ENCODE data around the gene FNDC1. TPM values are rescaled to one million over a fixed set of nuclear protein-coding genes. Genes with fewer than 3 reads are reported as not detected.
A peak's percentile ranks its signal among the peaks of the same experiment; 100 is the strongest.
"Not testable (repeated sequence)": the region's sequence is repeated elsewhere in the genome, so short reads cannot be mapped to it uniquely, and the experiment has no call there.

FNDC1 gene
- 10 to 100 TPM in 1 of 3 donors, 1 to 10 TPM in 2; 6.4 to 11.0 (median 8.8) TPM for polyA plus RNA-seq (ENCODE audit: insufficient read length in 3 of 3)
- long read RNA-seq, donor 1 = 0 reads
- long read RNA-seq, donor 2 = 0 reads
- long read RNA-seq, donor 3 = 0 reads
- long read RNA-seq, donor 4, partial matches to known transcripts = 5 of 5 reads
- long read RNA-seq, donor 4, other reads (novel, unspliced or antisense) = 0 of 5 reads
- long read RNA-seq, donor 5 = 0 reads
- long read RNA-seq, donor 6 = 0 reads
- long read RNA-seq, donor 7, partial matches to known transcripts = 6 of 6 reads
- long read RNA-seq, donor 7, other reads (novel, unspliced or antisense) = 0 of 6 reads
- long read RNA-seq, donor 8 = 0 reads
- long read RNA-seq, donor 9 = 0 reads
- long read RNA-seq, donor 10 = 0 reads
- long read RNA-seq, donor 11 = 0 reads
- long read RNA-seq, donor 12 = 0 reads
- long read RNA-seq, donor 13 = 0 reads
- long read RNA-seq, donor 14 = 0 reads
- long read RNA-seq, donor 15 = 0 reads
- long read RNA-seq, donor 16, partial matches to known transcripts = 8 of 8 reads
- long read RNA-seq, donor 16, other reads (novel, unspliced or antisense) = 0 of 8 reads

DNA sequence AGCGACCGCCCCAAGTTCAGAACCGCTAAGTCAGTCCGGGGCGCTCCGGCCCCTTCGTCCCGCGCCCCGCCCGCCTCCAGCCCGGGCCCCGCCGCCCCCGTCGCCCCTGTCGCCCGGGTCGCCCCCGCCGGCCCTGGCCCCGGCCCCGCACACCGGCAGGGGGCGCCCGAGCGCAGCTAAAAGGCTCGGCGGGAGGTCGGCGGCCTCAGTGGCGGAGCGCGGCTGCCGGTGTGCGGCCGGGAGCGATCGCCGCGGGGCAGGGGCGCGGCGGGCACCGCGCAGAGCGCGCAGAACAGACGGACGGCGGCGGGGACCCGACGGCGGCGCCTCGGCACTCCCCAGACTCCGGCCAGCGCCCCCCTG lies at the start of gene FNDC1:
Gene FNDC1, plus strand, starts transcription at position 208 of the 363 bp plus-strand sequence. CDS start 197 bp downstream, outside the sequence.
- peak in 2 of 11 donors; percentile 29 to 62 for DNase-seq (ENCODE audit: extremely low read depth in 1 of 11, low read depth in 9 of 11, low spot score in 4 of 11)

DNA sequence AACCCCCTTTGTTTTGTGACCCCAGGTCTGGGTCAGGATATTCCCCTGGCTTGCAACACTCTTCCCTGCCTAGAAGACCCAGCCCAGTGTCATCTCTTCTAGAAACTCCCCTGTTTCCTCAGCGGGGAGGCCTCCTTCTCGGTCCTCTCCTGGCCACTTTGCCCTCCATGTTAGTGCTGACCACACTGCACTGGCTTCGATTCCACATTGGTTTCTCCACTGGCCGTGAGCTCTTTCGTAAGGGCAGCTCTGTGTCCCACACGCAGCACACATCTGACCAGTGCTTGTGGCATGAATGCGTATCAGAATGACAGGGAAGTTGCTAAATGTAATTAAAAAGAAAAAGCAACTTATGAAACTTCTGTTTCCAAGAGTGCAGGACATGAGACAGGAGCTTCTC lies 49.4 kb upstream of the FNDC1 start:
- DNase-seq (ENCODE audit: extremely low read depth in 1 of 11, low read depth in 9 of 11, low spot score in 4 of 11) = no peak

GRCh38 chr6:159121486-159121885 lies 47.7 kb upstream of the FNDC1 start:
- DNase-seq (ENCODE audit: extremely low read depth in 1 of 11, low read depth in 9 of 11, low spot score in 4 of 11) = no peak

DNA sequence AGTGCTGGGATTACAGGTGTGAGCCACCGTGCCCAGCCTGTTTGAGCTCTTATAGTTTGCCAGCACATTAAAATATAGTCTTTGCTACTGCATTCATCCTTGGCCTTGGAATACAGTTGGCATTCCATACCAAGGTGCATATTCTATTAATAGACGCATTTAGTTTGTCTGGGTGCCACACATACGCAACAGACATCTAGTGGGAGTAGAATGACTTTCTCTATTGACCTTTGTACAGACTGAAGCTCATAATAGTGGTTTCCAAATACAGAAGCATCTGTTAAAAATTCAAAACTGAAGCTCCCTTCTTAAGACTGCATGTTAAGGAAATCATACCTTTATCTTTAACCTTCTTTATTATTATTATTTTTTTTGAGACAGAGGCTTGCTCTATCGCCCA lies 46.7 kb upstream of the FNDC1 start:
- no peak for DNase-seq (ENCODE audit: extremely low read depth in 1 of 11, low read depth in 9 of 11, low spot score in 4 of 11)

DNA sequence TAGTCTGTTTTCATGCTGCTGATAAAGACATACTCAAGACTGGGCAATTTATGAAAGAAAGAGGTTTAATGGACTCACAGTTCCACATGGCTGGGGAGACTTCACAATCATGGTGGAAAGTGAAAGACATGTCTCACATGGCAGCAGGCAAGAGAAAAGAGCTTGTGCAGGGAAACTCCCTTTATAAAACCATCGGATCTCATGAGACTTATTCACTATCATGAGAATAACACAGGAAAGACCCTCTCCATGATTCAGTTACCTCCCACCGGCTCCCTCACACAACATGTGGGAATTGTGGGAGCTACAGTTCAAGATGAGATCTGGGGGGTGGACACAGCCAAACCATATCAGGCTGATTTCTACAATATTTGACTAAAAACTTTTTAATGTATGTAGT lies 45.4 kb upstream of the FNDC1 start:
- not testable (repeated sequence) for DNase-seq (ENCODE audit: extremely low read depth in 1 of 11, low read depth in 9 of 11, low spot score in 4 of 11)

- DNase-seq (ENCODE audit: extremely low read depth in 1 of 11, low read depth in 9 of 11, low spot score in 4 of 11) = no peak
Measured at GRCh38 chr6:159125014-159125609, 44.1 kb upstream of the FNDC1 start.

DNA sequence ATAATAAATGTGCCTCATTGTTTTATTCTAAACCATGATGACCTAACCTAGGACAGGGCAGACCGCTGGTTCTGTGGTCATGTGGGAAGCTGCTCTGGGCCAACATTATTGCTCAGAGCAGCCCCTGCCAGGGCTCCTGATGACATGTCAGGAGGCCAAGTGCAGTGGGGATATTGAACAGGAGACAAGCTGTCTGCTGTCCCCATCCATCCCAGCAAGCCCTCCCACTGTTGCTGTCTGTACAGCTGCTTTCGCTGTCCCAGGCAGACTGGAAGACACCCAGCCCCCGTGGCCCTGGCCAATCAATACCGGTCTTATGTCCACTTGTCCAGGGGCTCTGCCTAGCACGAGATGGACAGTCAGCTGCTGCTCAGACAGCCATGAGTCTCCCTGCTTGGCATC lies 43.2 kb upstream of the FNDC1 start:
- DNase-seq (ENCODE audit: extremely low read depth in 1 of 11, low read depth in 9 of 11, low spot score in 4 of 11) = no peak

GRCh38 chr6:159126590-159126989 lies 42.6 kb upstream of the FNDC1 start:
- no peak for DNase-seq (ENCODE audit: extremely low read depth in 1 of 11, low read depth in 9 of 11, low spot score in 4 of 11)

DNA sequence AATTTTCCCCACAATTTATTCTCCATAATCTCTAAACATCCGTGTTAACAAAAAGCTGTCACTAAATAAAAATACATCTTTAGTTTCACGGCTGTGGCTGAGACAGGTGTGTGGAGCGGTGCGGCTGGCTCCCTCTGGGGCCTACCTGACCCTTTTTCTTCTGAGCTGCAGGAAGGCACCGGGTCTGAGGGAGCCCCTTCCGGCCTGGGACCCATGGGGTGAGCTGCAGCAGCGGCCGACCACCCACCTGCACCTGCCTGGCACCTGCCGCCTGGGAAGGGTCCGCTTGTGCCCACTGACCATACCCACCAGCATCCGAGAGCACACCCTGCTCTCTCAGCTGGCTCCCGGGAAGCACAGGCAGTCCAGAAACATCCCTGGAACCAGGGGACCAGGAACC lies 41.5 kb upstream of the FNDC1 start:
- DNase-seq (ENCODE audit: extremely low read depth in 1 of 11, low read depth in 9 of 11, low spot score in 4 of 11) = no peak

GRCh38 chr6:159128978-159129377 lies 40.2 kb upstream of the FNDC1 start:
- DNase-seq (ENCODE audit: extremely low read depth in 1 of 11, low read depth in 9 of 11, low spot score in 4 of 11) = no peak

DNA sequence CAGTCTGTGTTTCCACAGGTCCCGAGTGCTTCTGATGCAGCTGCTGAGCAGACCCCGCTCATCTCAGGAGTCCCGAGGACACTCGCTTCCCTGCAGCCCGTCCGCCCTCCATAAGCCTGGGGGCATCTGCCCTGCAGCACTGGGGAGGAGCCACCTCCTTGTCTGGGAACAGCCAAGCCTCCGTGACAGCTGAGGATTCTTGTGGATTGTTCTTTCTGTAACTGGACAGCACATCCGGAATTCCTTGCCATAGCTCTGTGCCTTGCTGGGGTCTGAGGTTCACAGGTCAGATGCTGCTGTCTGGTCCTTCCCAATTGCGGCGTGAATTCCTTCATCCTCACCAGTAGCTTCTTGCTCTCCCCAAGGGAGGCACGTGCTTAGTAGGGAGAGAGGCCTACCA lies 38.4 kb upstream of the FNDC1 start:
- no peak for DNase-seq (ENCODE audit: extremely low read depth in 1 of 11, low read depth in 9 of 11, low spot score in 4 of 11)

DNA sequence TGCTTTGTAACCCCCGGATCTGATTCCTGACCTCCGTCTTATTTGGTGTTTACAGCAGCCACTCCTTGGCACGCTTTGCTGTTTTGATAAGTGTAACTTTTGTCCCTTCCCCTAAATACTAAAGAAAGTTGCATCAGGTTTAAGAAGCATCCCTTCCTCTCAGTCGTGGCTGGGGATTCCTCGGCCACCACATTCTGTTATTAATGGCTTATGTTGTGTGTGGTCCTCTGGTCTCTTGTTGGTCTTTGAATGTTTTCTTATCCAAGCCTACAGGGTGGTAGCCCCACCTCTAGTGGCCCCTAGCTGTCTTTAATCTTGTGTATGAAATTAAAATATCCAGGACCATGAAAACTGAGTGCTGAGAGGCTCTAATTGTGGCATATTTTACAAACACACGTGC lies 37.5 kb upstream of the FNDC1 start:
- DNase-seq (ENCODE audit: extremely low read depth in 1 of 11, low read depth in 9 of 11, low spot score in 4 of 11) = no peak

GRCh38 chr6:159132664-159133063 lies 36.5 kb upstream of the FNDC1 start:
- DNase-seq (ENCODE audit: extremely low read depth in 1 of 11, low read depth in 9 of 11, low spot score in 4 of 11) = no peak

- DNase-seq (ENCODE audit: extremely low read depth in 1 of 11, low read depth in 9 of 11, low spot score in 4 of 11) = peak in 10 of 11 donors; percentile 22 to 51 (median 43)
Measured at GRCh38 chr6:159134701-159135364, 34.4 kb upstream of the FNDC1 start.

DNA sequence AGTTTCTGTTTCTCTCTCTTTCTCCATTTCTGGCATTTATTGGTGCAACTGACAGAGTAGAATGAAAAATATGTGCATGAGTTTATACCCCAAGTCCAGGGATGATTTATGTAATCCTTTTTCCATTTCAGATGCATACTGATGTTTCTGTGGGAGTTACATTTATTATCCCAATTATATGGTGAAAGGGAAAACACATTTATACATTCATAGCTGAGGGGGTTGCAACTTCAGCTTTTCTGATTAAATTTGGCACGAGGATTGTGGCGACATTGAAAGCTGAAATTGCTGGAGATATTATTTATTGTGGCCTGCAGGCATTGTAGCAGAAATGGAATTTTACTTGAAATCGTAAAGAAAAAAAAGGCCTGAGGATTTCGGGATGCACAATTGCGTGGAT lies 31.5 kb upstream of the FNDC1 start:
- no peak for DNase-seq (ENCODE audit: extremely low read depth in 1 of 11, low read depth in 9 of 11, low spot score in 4 of 11)

DNA sequence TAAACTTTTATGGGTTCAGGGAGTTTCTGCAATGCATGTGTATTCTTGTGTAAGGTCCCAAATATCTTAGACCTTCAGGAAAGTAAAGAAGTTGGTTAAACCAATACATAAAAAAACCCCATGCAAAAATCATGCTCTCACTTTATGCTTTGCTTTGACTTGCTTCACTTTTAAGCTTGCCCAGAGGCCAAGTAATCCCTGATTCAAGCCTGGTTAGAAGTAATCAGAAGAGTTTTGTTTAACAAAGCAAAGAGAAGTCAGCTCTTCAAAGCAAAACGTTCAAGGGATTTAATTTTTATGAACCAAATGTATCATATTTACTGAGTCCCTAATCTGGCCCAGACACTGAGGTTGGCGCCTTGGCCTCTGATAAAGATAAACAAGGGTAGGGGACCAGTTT lies 26.7 kb upstream of the FNDC1 start:
- DNase-seq (ENCODE audit: extremely low read depth in 1 of 11, low read depth in 9 of 11, low spot score in 4 of 11) = no peak

DNA sequence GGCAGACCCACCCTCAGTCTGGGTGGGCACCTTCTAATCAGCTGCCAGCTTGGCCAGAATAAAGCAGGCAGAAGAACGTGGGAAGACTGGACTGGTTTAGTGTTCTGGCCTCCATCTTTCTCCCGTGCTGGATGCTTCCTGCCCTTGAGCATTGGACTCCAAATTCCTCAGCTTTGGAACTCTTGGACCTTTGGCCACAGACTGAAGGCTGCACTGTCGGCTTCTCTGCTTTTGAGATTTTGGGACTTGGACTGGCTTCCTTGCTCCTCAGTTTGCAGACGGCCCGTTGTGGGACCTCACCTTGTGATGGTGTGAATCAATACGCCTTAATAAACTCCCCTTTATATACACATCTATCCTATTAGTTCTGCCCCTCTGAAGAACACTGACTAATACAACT lies 20.6 kb upstream of the FNDC1 start:
- no peak for DNase-seq (ENCODE audit: extremely low read depth in 1 of 11, low read depth in 9 of 11, low spot score in 4 of 11)

GRCh38 chr6:159149641-159150040 lies 19.6 kb upstream of the FNDC1 start:
- DNase-seq (ENCODE audit: extremely low read depth in 1 of 11, low read depth in 9 of 11, low spot score in 4 of 11) = no peak

DNA sequence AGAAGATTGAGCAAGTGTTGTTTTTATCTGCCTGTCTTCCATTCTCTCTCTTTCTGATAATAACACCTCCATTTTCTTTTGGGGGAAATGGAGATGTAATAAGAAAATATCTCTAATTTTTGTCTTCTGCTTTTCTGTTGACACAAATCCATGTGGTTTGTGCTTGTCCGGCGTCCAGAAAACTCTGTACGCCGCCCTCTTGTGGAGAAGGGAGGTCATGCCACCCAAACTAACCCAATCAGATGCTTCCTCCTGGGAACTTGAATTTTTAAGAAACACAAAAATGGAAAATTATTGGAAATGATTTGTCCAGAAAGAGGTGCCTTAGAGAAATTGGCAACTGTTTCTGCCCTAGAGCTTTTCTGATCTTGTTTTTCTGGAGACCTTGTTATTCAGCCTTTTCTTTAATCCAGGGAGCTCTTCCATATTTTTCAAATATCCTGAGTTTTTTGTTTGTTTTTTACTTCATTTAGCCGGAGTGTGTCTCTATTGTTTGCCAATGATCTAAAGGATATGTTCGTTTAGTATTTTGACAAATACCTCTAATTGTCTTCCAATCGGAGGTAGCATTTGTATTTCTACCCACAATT lies 17.8 kb upstream of the FNDC1 start:
- DNase-seq (ENCODE audit: extremely low read depth in 1 of 11, low read depth in 9 of 11, low spot score in 4 of 11) = peak in 1 of 11 donors; percentile 25

GRCh38 chr6:159152041-159152440 lies 17.2 kb upstream of the FNDC1 start:
- no peak for DNase-seq (ENCODE audit: extremely low read depth in 1 of 11, low read depth in 9 of 11, low spot score in 4 of 11)
